Activated CD4-positive, alpha-beta memory T cell treated with anti-CD3 and anti-CD28 coated beads, Interleukin-2, amount 10 ng/mL, durations not matched to agents 7 days and 5 days (primary cell): Measurements from ENCODE around the gene EMID1. TPM values are rescaled to one million over a fixed set of nuclear protein-coding genes. Genes with fewer than 3 reads are reported as not detected.

Experiments
- CTCF ChIA-PET: fragments of 350-600 bp; sonication (Branson Sonifier 250); formaldehyde crosslinking; loops from one replicate; lab custom pipeline; 2021; ENCODE audit warnings: antibody characterized with exemption, inconsistent platforms; lab: Charles Lee
- POLR2A ChIA-PET: fragments of 350-600 bp; sonication (Branson Sonifier 250); formaldehyde crosslinking; loops from one replicate; lab custom pipeline; 2021; ENCODE audit warnings: antibody characterized with exemption; lab: Charles Lee
- DNase-seq: peaks from one replicate; pipeline ENCODE4 v3.0.0-alpha.2; 2020
- H3K27ac Mint-ChIP-seq: one replicate; pipeline ENCODE4 v1.8.0; 2021; ENCODE audit warnings: mild to moderate bottlenecking, mixed read lengths
- H3K27me3 Mint-ChIP-seq: one replicate; pipeline ENCODE4 v1.8.0; 2021; ENCODE audit warnings: mixed read lengths
- H3K36me3 Mint-ChIP-seq: one replicate; pipeline ENCODE4 v1.8.0; 2021; ENCODE audit warnings: low read depth, mixed read lengths
- H3K4me1 Mint-ChIP-seq: one replicate; pipeline ENCODE4 v1.8.0; 2021; ENCODE audit warnings: mixed read lengths
- H3K4me3 Mint-ChIP-seq: one replicate; pipeline ENCODE4 v1.8.0; 2021; ENCODE audit warnings: mild to moderate bottlenecking, mixed read lengths
- H3K9me3 Mint-ChIP-seq: one replicate; pipeline ENCODE4 v1.8.0; 2021; ENCODE audit warnings: mixed read lengths
- total RNA-seq, 2 experiments: library from RNA; stranded (reverse); gene quantifications; one replicate each; pipeline ENCODE4 v1.2.3, GENCODE V29; 2021

The EMID1 gene
- total RNA-seq, 2 experiments from 2014 or later, result 0.18 TPM; not detected in 1

DNA sequence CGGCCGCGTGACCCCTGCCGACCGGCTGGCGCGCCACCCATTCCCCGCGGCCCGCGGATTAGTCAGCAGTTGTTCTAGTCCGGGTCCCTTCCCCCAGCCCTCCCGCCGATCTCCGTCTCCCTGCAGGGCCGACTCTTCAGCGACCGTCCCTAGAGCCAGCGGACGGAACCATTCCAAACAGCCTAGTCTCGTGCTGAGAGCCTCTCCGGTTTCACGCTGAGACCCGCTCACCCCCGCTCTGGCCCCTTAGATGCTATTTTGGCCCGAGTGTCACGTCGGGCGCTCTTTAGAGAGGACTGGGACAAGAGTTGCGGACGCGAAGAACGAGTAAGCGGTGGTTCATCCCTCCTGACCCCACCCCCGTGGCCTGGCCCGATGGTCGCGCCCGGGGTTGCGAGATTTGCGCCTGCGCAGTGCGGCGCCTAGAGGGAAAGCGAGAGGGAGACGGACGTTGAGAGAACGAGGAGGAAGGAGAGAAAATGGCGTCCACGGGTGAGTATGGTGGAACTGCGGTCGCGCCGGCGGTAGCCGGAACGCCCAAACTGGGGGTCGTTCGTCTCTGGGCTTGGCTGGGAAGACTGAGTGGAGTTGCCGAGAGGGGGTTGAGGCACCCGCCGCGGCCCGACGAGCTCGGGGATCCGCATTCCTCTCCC, 62.3 kb downstream of the EMID1 start, which contains the start of the genes EWSR1 and RHBDD3:
Gene EWSR1 (plus strand): TSS at position 411 of the 653 bp plus-strand sequence. CDS start 69 bp downstream, at position 480.
Gene RHBDD3 (minus strand): TSS at position 124 of the 653 bp plus-strand sequence. CDS start 2,355 bp downstream, outside the sequence.
- peak; percentile 96 for DNase-seq
- ChIA-PET CTCF (interaction anchor here (1.0 kb wide), 1 partner anchor 38 kb away, joined by 3 read pairs; the partner anchor contains the start of gene GAS2L1), POLR2A (interaction anchor here (0.5 to 6.0 kb wide), 20 partner anchors 9 to 1157 kb away, joined by 3 to 28 read pairs (median 3); partner anchors contain the start of genes AP1B1, CHEK2, EMID1 and GAS2L1)
- H3K9me3 Mint-ChIP-seq, result no peaks in the 10 kb centered on the region
- peak within 1 kb of the TSS; percentile 94 for H3K4me3 Mint-ChIP-seq
- H3K4me1 Mint-ChIP-seq, result peaks cover 43% of the 10 kb centered on the region
- H3K27me3 Mint-ChIP-seq, result no peaks in the 10 kb centered on the region
- peaks cover 60% of the 10 kb centered on the region for H3K36me3 Mint-ChIP-seq
- H3K27ac Mint-ChIP-seq, result peak within 1 kb of the TSS; percentile 95

DNA sequence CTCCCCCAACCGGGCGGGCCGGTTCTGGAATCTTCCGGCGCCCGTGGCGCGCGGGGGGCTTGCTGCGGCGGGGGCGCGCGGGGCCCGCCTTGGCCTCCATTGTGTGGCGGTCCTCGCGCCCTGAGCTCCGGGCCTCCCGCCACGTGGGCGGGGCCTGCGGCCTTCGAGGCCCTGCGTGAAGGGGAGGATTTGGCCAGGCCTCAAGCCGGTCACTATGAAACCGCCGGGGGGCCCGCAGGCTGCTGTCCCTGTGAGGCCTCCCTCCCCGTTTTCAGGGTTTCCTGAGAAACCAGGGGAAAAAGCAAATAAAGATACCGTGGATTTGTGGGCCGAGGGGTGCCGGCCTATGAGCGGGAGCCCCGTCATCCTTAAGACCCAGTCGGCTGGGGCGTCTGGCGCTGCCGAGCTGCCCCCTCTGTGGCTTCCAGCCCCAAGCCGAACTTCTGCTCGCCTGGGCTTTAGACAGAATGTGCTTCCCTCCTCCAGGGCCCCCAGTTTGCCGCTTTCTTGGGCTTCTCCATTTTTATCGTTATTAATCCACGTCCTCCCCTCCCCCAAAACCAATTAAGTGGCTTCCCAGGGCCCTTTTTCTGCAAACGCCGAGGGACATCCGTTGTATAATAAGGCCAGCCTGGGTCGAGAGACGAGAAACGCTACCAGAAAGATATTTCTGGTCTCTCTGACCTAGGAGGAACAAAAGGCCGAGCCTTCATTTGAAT, 63.0 kb downstream of the EMID1 start:
- DNase-seq, result peak; percentile 55
- ChIA-PET POLR2A (interaction anchor here (0.5 to 6.0 kb wide), 17 partner anchors 8 to 1156 kb away, joined by 3 to 28 read pairs (median 3); partner anchors contain the start of genes CHEK2, EMID1, GAS2L1 and HSCB), CTCF (interaction anchor here (1.0 to 1.9 kb wide), 2 partner anchors 37 to 44 kb away, joined by 3 to 5 read pairs; partner anchors contain the start of gene GAS2L1)
- peak overlapping the region; percentile 94 for H3K4me3 Mint-ChIP-seq
- no peaks in the 10 kb centered on the region for H3K9me3 Mint-ChIP-seq
- peak overlapping the region; percentile 95 for H3K27ac Mint-ChIP-seq
- H3K4me1 Mint-ChIP-seq, result peaks cover 50% of the 10 kb centered on the region
- peaks cover 67% of the 10 kb centered on the region for H3K36me3 Mint-ChIP-seq
- H3K27me3 Mint-ChIP-seq, result no peaks in the 10 kb centered on the region

DNA sequence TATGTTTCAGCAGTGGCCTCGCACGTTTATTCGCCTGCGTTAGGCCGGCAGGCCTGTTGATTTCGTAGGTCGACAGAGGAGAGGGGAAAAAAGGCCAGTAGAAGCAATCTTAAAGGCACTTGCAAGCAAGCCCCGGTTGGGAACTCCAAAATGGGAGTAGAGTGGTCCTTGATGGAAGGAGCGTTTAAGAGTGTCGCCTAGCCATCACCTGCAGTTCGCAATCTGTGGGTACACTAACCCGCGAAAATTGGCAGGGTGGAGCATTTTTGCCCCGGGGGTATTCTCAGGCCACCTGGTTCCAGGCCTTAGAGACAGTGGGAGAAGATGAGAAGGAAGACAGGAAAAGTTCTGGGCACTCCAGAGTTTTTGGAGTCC, 63.5 kb downstream of the EMID1 start:
- CTCF ChIA-PET, result interaction anchor here (1.0 to 1.9 kb wide), 2 partner anchors 37 to 43 kb away, joined by 3 to 5 read pairs; partner anchors contain the start of gene GAS2L1

DNA sequence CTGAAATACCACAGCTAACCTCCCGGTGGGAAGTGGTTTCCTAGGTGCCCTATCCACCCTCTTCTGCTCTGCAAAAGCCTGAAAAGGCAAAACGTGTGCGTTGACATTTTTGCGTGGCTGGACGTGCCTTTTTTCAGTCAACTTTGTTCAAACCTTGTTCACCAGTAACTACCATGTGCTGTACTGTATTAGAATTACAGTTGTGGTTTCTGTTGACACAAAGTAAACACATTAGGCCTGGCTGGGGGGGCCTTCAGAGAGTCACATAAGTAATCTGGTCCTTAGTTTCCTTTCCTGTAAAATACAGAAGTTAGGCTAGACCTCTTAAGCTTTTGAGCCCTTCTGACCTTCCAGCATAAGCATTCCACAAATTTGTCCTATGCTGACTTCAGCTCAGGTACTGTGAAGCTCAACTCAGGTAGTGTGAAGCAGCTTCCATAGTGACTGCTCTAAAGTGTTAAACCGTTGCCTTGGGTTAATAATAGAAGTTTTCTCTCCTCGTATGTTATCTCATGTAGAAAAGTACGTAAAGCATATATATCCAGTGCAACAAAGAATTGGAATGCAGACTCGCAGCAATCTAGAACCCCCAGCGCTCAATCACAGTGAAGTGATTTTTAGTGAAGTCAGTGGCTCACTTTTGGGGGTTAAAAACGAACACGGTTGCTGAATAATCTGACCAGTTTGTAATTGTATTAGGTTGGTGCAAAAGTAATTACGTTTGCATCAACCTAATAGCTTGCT, 64.2 kb downstream of the EMID1 start:
- DNase-seq, result peak; percentile 33

More for the DNA sequence above, 63.5 kb downstream of the EMID1 start:
- Mint-ChIP-seq H3K9me3 (no peaks in the 10 kb centered on the region), H3K4me1 (peaks cover 54% of the 10 kb centered on the region), H3K27me3 (no peaks in the 10 kb centered on the region), H3K4me3 (peak overlapping the region; percentile 94), H3K27ac (peak overlapping the region; percentile 84), H3K36me3 (peaks cover 73% of the 10 kb centered on the region)
- no peak for DNase-seq
- POLR2A ChIA-PET, result interaction anchor here (1.0 to 6.0 kb wide), 8 partner anchors 10 to 469 kb away, joined by 3 to 28 read pairs (median 9); partner anchors contain the start of genes GAS2L1 and XBP1

DNA sequence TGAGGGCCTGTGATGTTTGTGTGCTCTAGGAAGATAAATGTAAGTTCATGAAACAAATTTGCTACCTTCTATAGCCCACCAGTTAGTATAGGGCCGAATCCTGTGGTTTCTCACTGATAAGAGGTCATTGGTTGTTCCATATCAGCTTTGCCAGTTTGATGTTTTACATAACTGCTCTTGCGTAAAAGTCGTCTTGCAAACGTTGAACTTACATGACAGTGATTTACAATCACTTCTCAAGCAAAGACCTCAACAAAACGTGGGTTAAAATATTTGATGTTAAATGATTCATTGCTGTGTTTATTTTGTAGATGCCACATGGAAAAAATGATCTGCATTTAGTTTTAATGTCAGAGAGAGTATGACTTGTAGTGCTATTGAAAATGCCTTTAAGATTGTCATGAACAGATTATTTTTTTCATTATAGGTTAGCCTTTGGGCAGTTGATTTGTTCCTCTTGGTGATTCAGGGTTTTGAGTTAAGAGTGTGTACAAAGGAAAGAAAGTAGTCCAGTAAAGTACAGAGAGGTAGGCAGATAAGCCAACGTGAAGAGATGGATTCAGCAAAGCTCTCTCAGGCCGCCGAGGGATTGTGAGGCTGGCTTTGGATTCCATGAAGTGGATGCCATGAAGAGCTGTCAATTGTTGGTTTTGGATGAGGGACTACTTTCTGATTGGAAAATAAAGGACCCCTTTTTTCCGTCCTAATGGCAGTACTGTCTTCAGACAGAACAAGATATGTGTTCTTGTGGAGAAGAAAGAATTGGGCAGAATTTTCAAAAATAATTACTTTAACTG, 65.0 kb downstream of the EMID1 start:
- CTCF ChIA-PET, result interaction anchor here (1.9 kb wide), 1 partner anchor 42 kb away, joined by 5 read pairs; no protein-coding TSS in a partner anchor
- Mint-ChIP-seq H3K27ac (peak overlapping the region; percentile 44), H3K27me3 (no peaks in the 10 kb centered on the region), H3K36me3 (peaks cover 87% of the 10 kb centered on the region), H3K9me3 (no peaks in the 10 kb centered on the region), H3K4me3 (peak overlapping the region; percentile 94), H3K4me1 (peaks cover 64% of the 10 kb centered on the region)
- DNase-seq, result no peak
- POLR2A ChIA-PET, result interaction anchor here (0.7 to 6.0 kb wide), 12 partner anchors 9 to 1154 kb away, joined by 3 to 28 read pairs (median 5); partner anchors contain the start of genes GAS2L1 and XBP1

More for the DNA sequence above, 64.2 kb downstream of the EMID1 start:
- CTCF ChIA-PET, result interaction anchor here (1.9 kb wide), 1 partner anchor 42 kb away, joined by 5 read pairs; no protein-coding TSS in a partner anchor
- H3K4me1 Mint-ChIP-seq, result peaks cover 58% of the 10 kb centered on the region
- peaks cover 79% of the 10 kb centered on the region for H3K36me3 Mint-ChIP-seq
- peak overlapping the region; percentile 94 for H3K4me3 Mint-ChIP-seq
- POLR2A ChIA-PET, result interaction anchor here (0.7 to 6.0 kb wide), 8 partner anchors 10 to 1154 kb away, joined by 3 to 28 read pairs (median 7); partner anchors contain the start of genes GAS2L1 and XBP1
- H3K27ac Mint-ChIP-seq, result peak overlapping the region; percentile 84
- no peaks in the 10 kb centered on the region for H3K9me3 Mint-ChIP-seq
- H3K27me3 Mint-ChIP-seq, result no peaks in the 10 kb centered on the region

DNA sequence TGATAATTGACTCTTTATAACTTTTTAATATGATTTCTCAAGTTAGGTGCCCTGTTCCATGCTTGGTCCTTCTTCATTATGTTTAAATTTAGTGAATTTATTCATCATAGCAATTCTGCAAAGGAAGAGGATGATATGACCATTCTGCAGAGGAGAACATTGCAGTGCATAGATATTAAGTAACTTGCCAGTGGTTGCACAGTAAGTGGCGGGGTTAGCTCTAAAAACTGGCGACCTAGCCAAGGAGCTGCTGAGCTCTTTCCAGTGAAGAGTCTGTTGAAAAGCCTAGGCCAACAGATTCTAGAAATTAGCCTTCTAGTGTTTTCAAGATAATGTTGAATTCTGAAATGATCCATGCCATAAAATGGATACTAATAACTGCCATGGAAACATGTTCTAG, 66.9 kb downstream of the EMID1 start:
- ChIA-PET POLR2A (interaction anchor here (1.1 to 6.0 kb wide), 2 partner anchors 15 to 39 kb away, joined by 3 to 28 read pairs; no protein-coding TSS in a partner anchor), CTCF (interaction anchor here (2.4 kb wide), 1 partner anchor 33 kb away, joined by 6 read pairs; the partner anchor contains the start of gene GAS2L1)
- Mint-ChIP-seq H3K4me3 (no peak overlapping the region), H3K4me1 (peaks cover 68% of the 10 kb centered on the region), H3K36me3 (peaks cover 91% of the 10 kb centered on the region), H3K9me3 (no peaks in the 10 kb centered on the region), H3K27ac (no peak overlapping the region), H3K27me3 (no peaks in the 10 kb centered on the region)
- no peak for DNase-seq

DNA sequence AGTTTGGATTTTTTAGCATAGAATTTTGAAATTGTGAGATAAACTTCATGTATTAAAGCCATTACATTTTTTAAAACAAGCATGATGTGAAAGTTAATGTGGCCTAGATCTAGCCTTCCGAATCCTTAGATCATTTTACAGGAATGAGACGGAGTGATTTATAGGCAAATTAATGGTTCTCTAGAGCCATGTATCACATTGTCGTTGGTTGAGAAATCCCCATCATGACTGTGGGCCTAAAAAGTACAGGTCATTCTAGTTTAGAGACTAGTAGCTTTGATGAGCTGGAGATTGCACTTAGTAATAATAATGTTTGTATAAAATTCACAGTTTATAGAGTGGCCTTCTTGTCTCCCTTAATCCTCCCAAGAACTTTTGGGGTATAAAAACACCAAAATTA, 69.5 kb downstream of the EMID1 start:
- H3K9me3 Mint-ChIP-seq, result no peaks in the 10 kb centered on the region
- POLR2A ChIA-PET, result interaction anchor here (0.7 to 1.9 kb wide), 3 partner anchors 26 to 33 kb away, joined by 3 to 6 read pairs (median 3); partner anchors contain the start of gene GAS2L1
- no peak for DNase-seq
- CTCF ChIA-PET, result no interaction called here
- H3K4me1 Mint-ChIP-seq, result peaks cover 70% of the 10 kb centered on the region
- no peak overlapping the region for H3K4me3 Mint-ChIP-seq
- no peaks in the 10 kb centered on the region for H3K27me3 Mint-ChIP-seq
- H3K36me3 Mint-ChIP-seq, result peaks cover 92% of the 10 kb centered on the region
- H3K27ac Mint-ChIP-seq, result no peak overlapping the region

DNA sequence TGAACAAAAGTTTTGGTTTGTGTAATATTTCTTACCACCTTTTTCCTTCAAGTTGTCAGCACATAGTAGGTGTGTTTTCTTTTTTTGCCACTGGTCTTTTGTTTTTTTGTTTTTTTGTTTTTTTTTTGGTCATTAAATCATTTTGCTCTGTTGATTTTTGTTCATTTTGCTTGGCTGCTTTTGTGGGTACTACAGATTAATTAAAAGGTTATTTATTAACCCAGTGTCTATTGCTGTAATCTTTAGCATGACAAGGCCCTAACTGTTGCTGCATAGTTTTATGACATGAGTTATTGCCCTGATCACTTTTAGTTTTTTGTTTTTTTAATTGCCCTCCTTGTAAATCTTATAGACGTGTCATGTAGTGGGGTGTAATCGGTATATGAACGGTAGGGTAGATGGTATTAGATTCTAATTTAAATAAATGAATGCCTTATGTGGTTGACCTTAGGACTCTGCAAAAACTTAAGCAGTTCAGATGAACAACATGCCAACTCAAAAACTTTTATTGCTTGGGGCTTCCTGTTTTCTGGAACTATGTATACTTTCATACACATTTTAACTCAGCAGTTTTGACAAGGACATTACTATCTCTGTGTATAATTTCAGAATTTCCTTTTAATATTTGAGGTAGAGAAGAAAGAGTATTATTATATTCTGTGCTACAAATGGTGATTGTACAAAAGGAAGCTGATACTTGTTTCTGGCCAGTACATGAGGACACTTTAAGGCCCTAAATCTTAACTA, 70.3 kb downstream of the EMID1 start:
- Mint-ChIP-seq H3K36me3 (peaks cover 91% of the 10 kb centered on the region), H3K27ac (no peak overlapping the region), H3K4me1 (peaks cover 64% of the 10 kb centered on the region), H3K9me3 (no peaks in the 10 kb centered on the region), H3K27me3 (no peaks in the 10 kb centered on the region), H3K4me3 (no peak overlapping the region)
- ChIA-PET POLR2A (interaction anchor here (1.2 to 1.5 kb wide), 3 partner anchors 7 to 30 kb away, joined by 3 to 5 read pairs (median 4); partner anchors contain the start of gene GAS2L1), CTCF (interaction anchor here (1.0 kb wide), 1 partner anchor 9 kb away, joined by 4 read pairs; no protein-coding TSS in a partner anchor)
- no peak for DNase-seq

DNA sequence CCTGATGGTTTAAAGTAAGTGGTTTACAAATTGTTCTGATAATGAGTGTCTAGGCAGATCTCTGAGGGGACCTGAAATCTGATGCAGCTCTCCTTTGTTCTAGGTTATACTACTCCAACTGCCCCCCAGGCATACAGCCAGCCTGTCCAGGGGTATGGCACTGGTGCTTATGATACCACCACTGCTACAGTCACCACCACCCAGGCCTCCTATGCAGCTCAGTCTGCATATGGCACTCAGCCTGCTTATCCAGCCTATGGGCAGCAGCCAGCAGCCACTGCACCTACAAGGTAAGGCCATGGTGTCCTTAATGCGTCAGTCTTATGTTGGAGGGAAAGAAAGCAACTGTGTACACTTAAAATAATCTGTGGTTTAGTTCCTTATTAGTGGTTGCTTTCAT, 72.2 kb downstream of the EMID1 start:
- no peaks in the 10 kb centered on the region for H3K9me3 Mint-ChIP-seq
- no peaks in the 10 kb centered on the region for H3K27me3 Mint-ChIP-seq
- peaks cover 90% of the 10 kb centered on the region for H3K36me3 Mint-ChIP-seq
- ChIA-PET POLR2A (interaction anchor here (1.2 to 2.0 kb wide), 3 partner anchors 10 to 28 kb away, joined by 5 to 6 read pairs (median 5); partner anchors contain the start of gene GAS2L1), CTCF (interaction anchor here (1.0 kb wide), 1 partner anchor 32 kb away, joined by 3 read pairs; no protein-coding TSS in a partner anchor)
- no peak overlapping the region for H3K4me3 Mint-ChIP-seq
- DNase-seq, result no peak
- peaks cover 45% of the 10 kb centered on the region for H3K4me1 Mint-ChIP-seq
- H3K27ac Mint-ChIP-seq, result no peak overlapping the region

DNA sequence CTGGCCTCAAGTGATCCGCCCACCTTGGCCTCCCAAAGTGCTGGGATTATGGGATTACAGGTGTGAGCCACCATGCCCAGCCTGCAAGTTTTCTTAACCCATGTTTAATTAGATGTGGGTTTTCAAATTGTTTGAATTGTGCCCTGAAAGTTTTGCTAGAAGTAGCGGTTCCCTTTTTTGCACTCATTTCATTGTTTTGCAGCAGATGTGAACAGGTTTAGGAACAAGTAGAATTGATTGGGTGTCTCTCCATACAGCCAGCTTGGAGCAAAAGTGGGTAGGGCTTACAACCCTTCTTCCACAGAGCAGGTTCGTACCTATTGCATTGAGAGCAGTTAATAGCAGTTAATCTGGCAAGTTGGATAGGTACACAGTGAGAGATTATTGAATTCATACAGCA, 78.5 kb downstream of the EMID1 start:
- DNase-seq, result no peak
- Mint-ChIP-seq H3K4me3 (no peak overlapping the region), H3K9me3 (no peaks in the 10 kb centered on the region), H3K27me3 (no peaks in the 10 kb centered on the region), H3K4me1 (peaks cover 12% of the 10 kb centered on the region), H3K27ac (no peak overlapping the region), H3K36me3 (peaks cover 77% of the 10 kb centered on the region)
- ChIA-PET POLR2A (interaction anchor here (1.1 to 1.3 kb wide), 2 partner anchors 10 to 14 kb away, joined by 3 to 4 read pairs; no protein-coding TSS in a partner anchor), CTCF (no interaction called here)
